OCI-LY3 (cell line): ENCODE measurements around the gene CHTF18.

Source experiments
- H2AFZ ChIP-seq: fragments of 200-600, 300-600 bp; shearing (Covaris generic); 2 replicates; pipeline ENCODE4 v1.6.0; 2014; ENCODE audit warnings: antibody characterized with exemption, low read depth, low read length
- H3K27ac ChIP-seq: fragments of 200-600, 300-600 bp; sonication (generic); 2 replicates; pipeline ENCODE4 v1.5.1; 2014; ENCODE audit warnings: mild to moderate bottlenecking, low read length, moderate library complexity, mixed read lengths
- H3K27me3 ChIP-seq: fragments of 200-600, 300-600 bp; sonication (generic); 2 replicates; pipeline ENCODE4 v1.6.1; 2014; ENCODE audit warnings: low read depth, low read length, mixed read lengths
- H3K36me3 ChIP-seq: fragments of 200-600, 300-600 bp; sonication (generic); replicated peaks from 2 replicates; pipeline ENCODE3; 2014; ENCODE audit warnings: low read depth, low read length, mixed read lengths
- H3K4me1 ChIP-seq: fragments of 300-600, 200-600 bp; sonication (generic); 2 replicates; pipeline ENCODE4 v1.6.1; 2014; ENCODE audit warnings: low read length, mixed read lengths
- H3K4me2 ChIP-seq: fragments of 200-600, 300-600 bp; sonication (generic); 2 replicates; pipeline ENCODE4 v1.6.1; 2014; ENCODE audit warnings: low read length, mixed read lengths
- H3K4me3 ChIP-seq: fragments of 300-600, 200-600 bp; sonication (generic); 2 replicates; pipeline ENCODE4 v1.5.1; 2014; ENCODE audit warnings: antibody characterized with exemption, mild to moderate bottlenecking, low read length, moderate library complexity
- H3K79me2 ChIP-seq: fragments of 300-600, 200-600 bp; shearing (Covaris generic); 2 replicates; pipeline ENCODE4 v1.6.1; 2014; ENCODE audit warnings: mild to moderate bottlenecking, low read length, mixed read lengths
- H3K9ac ChIP-seq: fragments of 300-600, 200-600 bp; shearing (Covaris generic); 2 replicates; pipeline ENCODE4 v1.6.0; 2014; ENCODE audit warnings: mild to moderate bottlenecking, low read length, moderate library complexity
- H3K9me3 ChIP-seq: fragments of 200-600, 300-600 bp; shearing (Covaris generic); 2 replicates; pipeline ENCODE4 v1.6.1; 2014; ENCODE audit warnings: low read length, mixed read lengths; ENCODE audit not compliant: insufficient read depth
- H4K20me1 ChIP-seq: fragments of 200-600, 300-600 bp; sonication (generic); 2 replicates; pipeline ENCODE4 v1.6.1; 2016; ENCODE audit warnings: low read length, mixed read lengths; ENCODE audit not compliant: insufficient read depth
- EZH2phosphoT487 ChIP-seq: fragments of 200-600 bp; shearing (Covaris generic); IDR thresholded peaks from 2 replicates; pipeline ENCODE4 v1.6.1; 2018; ENCODE audit warnings: antibody characterized with exemption, mixed run types, low read depth
- TF ChIP-seq, protein P1 (sequence below): fragments of 200-600, 300-600 bp; sonication (generic); IDR thresholded peaks from 2 replicates; pipeline ENCODE4 v1.5.1; 2014; ENCODE audit warnings: antibody characterized with exemption, low read length, low read depth

CHTF18 gene

GRCh38 chr16:824194-824593, 35.8 kb downstream of the CHTF18 start:
- no peaks in the 10 kb centered on the region for H3K36me3 ChIP-seq
- H3K4me2 ChIP-seq = no peak overlapping the region
- no peaks in the 10 kb centered on the region for H3K79me2 ChIP-seq
- H3K9me3 ChIP-seq = no peaks in the 10 kb centered on the region
- H2AFZ ChIP-seq = no peak overlapping the region
- TF ChIP-seq EZH2phosphoT487 = no peak
- TF ChIP-seq, protein P1, sequence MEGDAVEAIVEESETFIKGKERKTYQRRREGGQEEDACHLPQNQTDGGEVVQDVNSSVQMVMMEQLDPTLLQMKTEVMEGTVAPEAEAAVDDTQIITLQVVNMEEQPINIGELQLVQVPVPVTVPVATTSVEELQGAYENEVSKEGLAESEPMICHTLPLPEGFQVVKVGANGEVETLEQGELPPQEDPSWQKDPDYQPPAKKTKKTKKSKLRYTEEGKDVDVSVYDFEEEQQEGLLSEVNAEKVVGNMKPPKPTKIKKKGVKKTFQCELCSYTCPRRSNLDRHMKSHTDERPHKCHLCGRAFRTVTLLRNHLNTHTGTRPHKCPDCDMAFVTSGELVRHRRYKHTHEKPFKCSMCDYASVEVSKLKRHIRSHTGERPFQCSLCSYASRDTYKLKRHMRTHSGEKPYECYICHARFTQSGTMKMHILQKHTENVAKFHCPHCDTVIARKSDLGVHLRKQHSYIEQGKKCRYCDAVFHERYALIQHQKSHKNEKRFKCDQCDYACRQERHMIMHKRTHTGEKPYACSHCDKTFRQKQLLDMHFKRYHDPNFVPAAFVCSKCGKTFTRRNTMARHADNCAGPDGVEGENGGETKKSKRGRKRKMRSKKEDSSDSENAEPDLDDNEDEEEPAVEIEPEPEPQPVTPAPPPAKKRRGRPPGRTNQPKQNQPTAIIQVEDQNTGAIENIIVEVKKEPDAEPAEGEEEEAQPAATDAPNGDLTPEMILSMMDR = no peak
- no peaks in the 10 kb centered on the region for H3K4me1 ChIP-seq
- H3K9ac ChIP-seq = no peak overlapping the region
- no peaks in the 10 kb centered on the region for H3K27me3 ChIP-seq
- no peaks in the 10 kb centered on the region for H4K20me1 ChIP-seq
- H3K4me3 ChIP-seq = no peak overlapping the region
- H3K27ac ChIP-seq = no peak overlapping the region

DNA sequence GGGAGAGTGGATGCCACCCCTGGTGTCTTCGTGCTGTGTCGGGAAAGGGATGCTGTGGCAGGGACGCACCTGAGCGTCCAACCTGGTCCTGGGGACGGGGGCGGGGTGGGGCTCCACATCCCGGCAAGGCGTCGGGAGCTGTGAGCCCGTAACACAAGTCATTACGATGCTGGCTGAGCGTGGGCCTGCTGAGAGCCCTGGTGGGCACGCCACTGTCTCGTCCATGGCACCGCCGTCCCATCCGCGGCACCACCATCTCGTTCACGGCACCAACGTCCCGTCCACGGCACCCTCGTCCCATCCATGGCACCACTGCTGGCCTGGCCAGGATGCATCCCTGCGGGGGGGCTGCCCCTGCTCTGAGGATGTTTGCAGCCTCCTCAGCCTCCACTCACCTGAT, 36.2 kb downstream of the CHTF18 start:
- Histone ChIP-seq H3K27me3 (no peaks in the 10 kb centered on the region), H2AFZ (no peak overlapping the region), H3K9ac (no peak overlapping the region), H4K20me1 (no peaks in the 10 kb centered on the region), H3K4me3 (no peak overlapping the region), H3K4me2 (no peak overlapping the region), H3K27ac (no peak overlapping the region), H3K4me1 (no peaks in the 10 kb centered on the region), H3K79me2 (no peaks in the 10 kb centered on the region), H3K9me3 (no peaks in the 10 kb centered on the region), H3K36me3 (no peaks in the 10 kb centered on the region)
- TF ChIP-seq EZH2phosphoT487 = no peak
- TF ChIP-seq, protein P1 = no peak

DNA sequence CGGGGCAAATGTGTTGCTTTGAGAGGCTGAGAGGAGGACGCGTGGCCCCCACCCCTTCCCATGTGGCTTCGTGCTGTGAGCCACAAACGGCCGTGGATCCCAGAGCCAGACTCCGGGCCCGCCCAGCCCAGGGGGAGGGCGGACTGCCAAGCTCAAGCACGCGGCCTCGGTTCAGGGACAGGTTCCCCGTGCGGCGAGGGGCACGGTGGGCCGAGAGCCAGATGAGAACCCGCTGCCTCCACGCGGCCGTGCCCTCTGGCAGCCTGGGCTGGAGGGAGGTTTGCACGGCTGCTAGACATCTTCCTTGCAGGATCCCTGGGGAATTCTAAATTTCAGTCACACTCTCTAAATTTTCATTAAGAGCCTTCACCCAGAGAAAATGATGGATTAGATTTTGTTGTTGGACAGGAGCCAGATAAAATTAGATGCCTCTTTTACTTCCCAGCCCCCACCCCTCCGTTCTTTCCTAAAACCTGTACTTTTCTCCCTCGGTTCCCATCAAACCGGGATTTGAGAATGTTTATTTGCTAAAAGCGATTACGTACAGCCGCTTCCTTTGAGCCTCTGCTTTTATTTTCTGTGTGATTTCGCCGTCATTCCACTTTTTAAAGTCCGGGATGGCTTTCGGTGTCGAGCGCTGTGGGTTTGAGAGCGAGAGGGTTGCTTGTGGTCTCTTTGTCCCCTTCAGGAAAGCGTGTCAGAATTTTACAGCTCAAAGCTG, 37.1 kb downstream of the CHTF18 start:
- H3K9ac ChIP-seq = no peak overlapping the region
- no peaks in the 10 kb centered on the region for H3K9me3 ChIP-seq
- no peaks in the 10 kb centered on the region for H3K27me3 ChIP-seq
- no peaks in the 10 kb centered on the region for H3K36me3 ChIP-seq
- no peak overlapping the region for H3K4me3 ChIP-seq
- H3K4me2 ChIP-seq = no peak overlapping the region
- no peaks in the 10 kb centered on the region for H4K20me1 ChIP-seq
- no peak overlapping the region for H3K27ac ChIP-seq
- H3K79me2 ChIP-seq = no peaks in the 10 kb centered on the region
- H3K4me1 ChIP-seq = no peaks in the 10 kb centered on the region
- TF ChIP-seq EZH2phosphoT487 = no peak
- TF ChIP-seq, protein P1 = no peak
- H2AFZ ChIP-seq = no peak overlapping the region

GRCh38 chr16:827513-827912, 39.1 kb downstream of the CHTF18 start:
- Histone ChIP-seq H3K4me1 (no peaks in the 10 kb centered on the region), H3K9me3 (no peaks in the 10 kb centered on the region), H3K27me3 (no peaks in the 10 kb centered on the region), H3K79me2 (no peaks in the 10 kb centered on the region), H3K4me2 (no peak overlapping the region), H2AFZ (no peak overlapping the region), H3K36me3 (no peaks in the 10 kb centered on the region), H4K20me1 (no peaks in the 10 kb centered on the region), H3K4me3 (no peak overlapping the region), H3K9ac (no peak overlapping the region), H3K27ac (no peak overlapping the region)
- TF ChIP-seq, protein P1 = no peak
- TF ChIP-seq EZH2phosphoT487 = no peak
